B cell (primary cell): Measurements from ENCODE around the gene SLC9A9. TPM values are rescaled to one million over a fixed set of nuclear protein-coding genes. Genes with fewer than 3 reads are reported as not detected.

Experiments used
- ATAC-seq: fragments of 200-7000 bp; cut with Tn5 transposase; one replicate; pipeline ENCODE4 v1.10.0; 2021; ENCODE audit warnings: low read depth, mild to moderate bottlenecking, moderate number of reproducible peaks, moderate library complexity
- CTCF ChIA-PET: fragments of 350-600 bp; sonication (Branson Sonifier 250); formaldehyde crosslinking; loops from one replicate; lab custom pipeline; 2021; ENCODE audit warnings: antibody characterized with exemption, inconsistent platforms; lab: Charles Lee
- POLR2A ChIA-PET: fragments of 350-600 bp; sonication (Branson Sonifier 250); formaldehyde crosslinking; loops from one replicate; lab custom pipeline; 2021; ENCODE audit warnings: antibody characterized with exemption; lab: Charles Lee
- DNase-seq: peaks from one replicate; pipeline ENCODE4 v3.0.0; 2013
- H2AFZ ChIP-seq: 2 replicates; pipeline ENCODE4 v1.6.1; 2012; ENCODE audit warnings: mild to moderate bottlenecking, low read depth, low read length; ENCODE audit not compliant: insufficient read depth, poor library complexity, severe bottlenecking
- H3K27ac ChIP-seq, 2 donors: 1 replicate in 1 of 2; 2 replicates in 1 of 2; pipeline ENCODE4 v1.5.1; 2012 to 2013; ENCODE audit warnings: low read length in 2 of 2, mild to moderate bottlenecking in 2 of 2, moderate library complexity in 1 of 2
- H3K27me3 ChIP-seq, 4 experiments: fragments of 200-600 bp in 1 of 4; sonication (generic) in 1 of 4; replicated peaks in 1 of 4; 1 replicate in 2 of 4; 2 replicates in 2 of 4; pipeline versions ENCODE4 v1.6.1 to v1.7.0; 2013 to 2016; ENCODE audit warnings: low read length in 3 of 4, mild to moderate bottlenecking in 2 of 4, mixed read lengths in 1 of 4, moderate library complexity in 1 of 4; ENCODE audit not compliant: insufficient read depth in 4 of 4, control insufficient read depth in 3 of 4; ENCODE audit errors: control extremely low read depth in 1 of 4
- H3K36me3 ChIP-seq, 2 experiments: replicated peaks in 1 of 2; 1 replicate in 1 of 2; 2 replicates in 1 of 2; pipeline versions ENCODE4 v1.6.1 to v1.7.1; 2013; ENCODE audit warnings: low read length in 1 of 2; ENCODE audit not compliant: insufficient read depth in 2 of 2, control insufficient read depth in 1 of 2; ENCODE audit errors: control extremely low read depth in 1 of 2, extremely low read depth in 1 of 2
- H3K4me1 ChIP-seq, 2 donors: fragments of 200-600 bp in 1 of 2; sonication (generic) in 1 of 2; 1 replicate in 1 of 2; 2 replicates in 1 of 2; pipeline versions ENCODE4 v1.5.1 to v1.6.1; 2013 to 2017; ENCODE audit warnings: low read length in 2 of 2; ENCODE audit not compliant: control insufficient read depth in 2 of 2, insufficient read depth in 2 of 2
- H3K4me2 ChIP-seq: replicated peaks from 2 replicates; pipeline ENCODE3; 2012; ENCODE audit warnings: mild to moderate bottlenecking, low read depth, low read length; ENCODE audit not compliant: poor library complexity, severe bottlenecking
- H3K4me3 ChIP-seq, 5 experiments: fragments of 200-600 bp in 1 of 5; sonication (generic) in 1 of 5; 1 replicate in 3 of 5; 2 replicates in 2 of 5; pipeline versions ENCODE4 v1.5.1 to v1.7.0; 2011 to 2016; ENCODE audit warnings: low read length in 4 of 5, mild to moderate bottlenecking in 4 of 5, low read depth in 2 of 5, control low read depth in 1 of 5, moderate library complexity in 1 of 5; ENCODE audit not compliant: insufficient read depth in 1 of 5; ENCODE audit errors: control extremely low read depth in 1 of 5, extremely low read depth in 1 of 5
- H3K79me2 ChIP-seq: fragments of 200-600 bp; sonication (generic); one replicate; pipeline ENCODE4 v1.6.0; 2016; ENCODE audit warnings: low read length; ENCODE audit not compliant: control insufficient read depth, insufficient read depth
- H3K9ac ChIP-seq: fragments of 200-600 bp; sonication (generic); 2 replicates; pipeline ENCODE4 v1.6.1; 2017; ENCODE audit warnings: mild to moderate bottlenecking, low read length, moderate library complexity
- H3K9me3 ChIP-seq, 3 donors: one replicate each; pipeline versions ENCODE4 v1.6.1 to v1.7.1; 2013; ENCODE audit warnings: low read length in 2 of 3; ENCODE audit not compliant: control insufficient read depth in 2 of 3, insufficient read depth in 1 of 3; ENCODE audit errors: control extremely low read depth in 1 of 3
- H4K20me1 ChIP-seq: 2 replicates; pipeline ENCODE4 v1.6.0; 2012; ENCODE audit warnings: mild to moderate bottlenecking, low read length; ENCODE audit not compliant: insufficient read depth, control insufficient read depth, poor library complexity, severe bottlenecking
- H3K27ac Mint-ChIP-seq: one replicate; pipeline ENCODE4 v1.8.0; 2021; ENCODE audit warnings: mixed read lengths
- H3K27me3 Mint-ChIP-seq: one replicate; pipeline ENCODE4 v1.8.0; 2021; ENCODE audit warnings: mixed read lengths
- H3K4me1 Mint-ChIP-seq: one replicate; pipeline ENCODE4 v1.8.0; 2021; ENCODE audit warnings: mixed read lengths
- H3K4me3 Mint-ChIP-seq: one replicate; pipeline ENCODE4 v1.8.0; 2021; ENCODE audit warnings: mixed read lengths
- H3K9me3 Mint-ChIP-seq: one replicate; pipeline ENCODE4 v1.8.0; 2022; ENCODE audit warnings: mixed read lengths; ENCODE audit not compliant: insufficient read depth
- CTCF ChIP-seq: fragments of 200-600 bp; IDR thresholded peaks from one replicate; pipeline ENCODE4 v1.8.0; 2022; ENCODE audit warnings: antibody characterized with exemption, mild to moderate bottlenecking
- EZH2 ChIP-seq: IDR thresholded peaks from 2 replicates; pipeline ENCODE4 v1.6.1; 2012; ENCODE audit warnings: borderline replicate concordance, low read depth, mild to moderate bottlenecking, moderate library complexity, low read length; ENCODE audit not compliant: insufficient read depth, poor library complexity, severe bottlenecking
- WGBS: methylation state at CpG from one replicate; pipeline ENCODE4 v1.1.5; 2013; ENCODE audit warnings: missing lambda C conversion rate; ENCODE audit not compliant: insufficient coverage; 5-methylcytosine and 5-hydroxymethylcytosine counted together
- intact Hi-C: fragments of 100-400 bp; cut with micrococcal nuclease; formaldehyde crosslinking; loops from one replicate; pipeline ENCODE4 v1.10.0; 2022
- polyA plus RNA-seq: library from polyadenylated mRNA; depleted of rRNA; stranded (reverse); fragments of >200 nt; gene quantifications from 2 replicates; pipeline ENCODE4 v1.2.3, GENCODE V29; 2012
- total RNA-seq, 2 donors: library from RNA; stranded (reverse); fragments of 120-200 nt in 1 of 2; gene quantifications; 1 replicate in 1 of 2; 2 replicates in 1 of 2; pipeline versions ENCODE4 v1.2.3 to v1.2.4, GENCODE V29; 2013 to 2022

The SLC9A9 gene
- total and polyA plus RNA-seq, 2 donors (not counting 1 experiment from before 2014, with no cell fraction given), result 7.7 to 17.3 TPM

- no peak overlapping the region for H3K4me3 Mint-ChIP-seq
- TF ChIP-seq EZH2 (no peak), CTCF (no peak)
- CTCF ChIA-PET, result no interaction called here
Observed at GRCh38 chr3:143835312-143835711, 13.0 kb downstream of the SLC9A9 start.

GRCh38 chr3:143832433-143832832 lies 15.8 kb downstream of the SLC9A9 start:
- no peaks in the 10 kb centered on the region for H4K20me1 ChIP-seq
- peak overlapping the region; percentile 20 for H3K4me3 Mint-ChIP-seq
- no peak overlapping the region for H3K4me3 ChIP-seq
- peak overlapping the region; percentile 13 for H3K27ac Mint-ChIP-seq
- peak overlapping the region; percentile 20 for H3K4me2 ChIP-seq
- no peak overlapping the region for H3K27ac ChIP-seq
- no peaks in the 10 kb centered on the region for H3K9me3 Mint-ChIP-seq
- intact Hi-C loops, result no loop called here
- no peak for ATAC-seq
- no peak overlapping the region for H2AFZ ChIP-seq
- DNase-seq, result no peak
- H3K9me3 ChIP-seq, result no peaks in the 10 kb centered on the region
- H3K27me3 Mint-ChIP-seq, result no peaks in the 10 kb centered on the region
- peaks cover 21% of the 10 kb centered on the region for H3K4me1 Mint-ChIP-seq
- peaks cover 0 to 12% of the 10 kb centered on the region in 2 donors for H3K4me1 ChIP-seq
- POLR2A ChIA-PET, result no interaction called here
- CTCF ChIA-PET, result no interaction called here
- H3K36me3 ChIP-seq, result no peaks in the 10 kb centered on the region
- no peak for TF ChIP-seq CTCF
- H3K79me2 ChIP-seq, result no peaks in the 10 kb centered on the region
- no peak overlapping the region for H3K9ac ChIP-seq
- no peaks in the 10 kb centered on the region for H3K27me3 ChIP-seq

More at GRCh38 chr3:143835312-143835711, 13.0 kb downstream of the SLC9A9 start:
- H3K27ac ChIP-seq, result no peak overlapping the region
- Mint-ChIP-seq H3K4me1 (peaks cover 32% of the 10 kb centered on the region), H3K9me3 (no peaks in the 10 kb centered on the region), H3K27ac (no peak overlapping the region), H3K27me3 (no peaks in the 10 kb centered on the region)
- no peaks in the 10 kb centered on the region for H3K79me2 ChIP-seq
- no peak overlapping the region for H3K9ac ChIP-seq
- H3K27me3 ChIP-seq, result no peaks in the 10 kb centered on the region
- no CpG with 5 or more reads among the region's 2 CpGs for WGBS
- POLR2A ChIA-PET, result no interaction called here
- H4K20me1 ChIP-seq, result no peaks in the 10 kb centered on the region
- no peak overlapping the region for H2AFZ ChIP-seq
- DNase-seq (no peak), ATAC-seq (no peak)
- no peaks in the 10 kb centered on the region for H3K36me3 ChIP-seq
- intact Hi-C loops, result no loop called here
- H3K9me3 ChIP-seq, result no peaks in the 10 kb centered on the region
- H3K4me3 ChIP-seq, result no peak overlapping the region
- peaks cover 6 to 19% of the 10 kb centered on the region in 2 donors for H3K4me1 ChIP-seq
- no peak overlapping the region for H3K4me2 ChIP-seq
